ENCODE data around the gene FANCC. TPM values are rescaled to one million over a fixed set of nuclear protein-coding genes. Genes with fewer than 3 reads are reported as not detected.

FANCC gene
- total RNA-seq, 4 donors from 2014 or later: 3.4 to 12.2 (median 5.6) TPM

GRCh38 chr9:95150903-95151302 is 166.6 kb downstream of the FANCC start:
- TF ChIP-seq CTCF (IDR thresholded peaks at IDR 0.05; ENCODE audit: low read depth): no peak

GRCh38 chr9:95148208-95148520 is 169.3 kb downstream of the FANCC start:
- no peak for TF ChIP-seq CTCF (IDR thresholded peaks at IDR 0.05; ENCODE audit: low read depth)

GRCh38 chr9:95147452-95148207 is 169.9 kb downstream of the FANCC start:
- TF ChIP-seq CTCF (IDR thresholded peaks at IDR 0.05; ENCODE audit: low read depth): no peak

- no peak for TF ChIP-seq CTCF (IDR thresholded peaks at IDR 0.05; ENCODE audit: low read depth)
These were observed 173.6 kb downstream of the FANCC start for GRCh38 chr9:95143591-95144561.

GRCh38 chr9:95142728-95143127 is 174.8 kb downstream of the FANCC start:
- no peak for TF ChIP-seq CTCF (IDR thresholded peaks at IDR 0.05; ENCODE audit: low read depth)

- no peak for TF ChIP-seq CTCF (IDR thresholded peaks at IDR 0.05; ENCODE audit: low read depth)
These were observed 175.2 kb downstream of the FANCC start for GRCh38 chr9:95142315-95142714.

- no peak for TF ChIP-seq CTCF (IDR thresholded peaks at IDR 0.05; ENCODE audit: low read depth)
These were observed 176.7 kb downstream of the FANCC start for GRCh38 chr9:95140821-95141220.

Data from subcutaneous adipose tissue (tissue), 4 donors.